NCI-H2196 treated with DMSO at 0.1 percent for 48 hours (cell line): ENCODE data around the gene TBL2.
"Not testable (repeated sequence)": the region's sequence is repeated elsewhere in the genome, so short reads cannot be mapped to it uniquely, and the experiment has no call there.

Source experiments
- DNase-seq: peaks from one replicate; lab custom pipeline; 2025; ENCODE audit not compliant: unreplicated experiment; lab: John Stamatoyannopoulos, UW

TBL2 gene

DNA sequence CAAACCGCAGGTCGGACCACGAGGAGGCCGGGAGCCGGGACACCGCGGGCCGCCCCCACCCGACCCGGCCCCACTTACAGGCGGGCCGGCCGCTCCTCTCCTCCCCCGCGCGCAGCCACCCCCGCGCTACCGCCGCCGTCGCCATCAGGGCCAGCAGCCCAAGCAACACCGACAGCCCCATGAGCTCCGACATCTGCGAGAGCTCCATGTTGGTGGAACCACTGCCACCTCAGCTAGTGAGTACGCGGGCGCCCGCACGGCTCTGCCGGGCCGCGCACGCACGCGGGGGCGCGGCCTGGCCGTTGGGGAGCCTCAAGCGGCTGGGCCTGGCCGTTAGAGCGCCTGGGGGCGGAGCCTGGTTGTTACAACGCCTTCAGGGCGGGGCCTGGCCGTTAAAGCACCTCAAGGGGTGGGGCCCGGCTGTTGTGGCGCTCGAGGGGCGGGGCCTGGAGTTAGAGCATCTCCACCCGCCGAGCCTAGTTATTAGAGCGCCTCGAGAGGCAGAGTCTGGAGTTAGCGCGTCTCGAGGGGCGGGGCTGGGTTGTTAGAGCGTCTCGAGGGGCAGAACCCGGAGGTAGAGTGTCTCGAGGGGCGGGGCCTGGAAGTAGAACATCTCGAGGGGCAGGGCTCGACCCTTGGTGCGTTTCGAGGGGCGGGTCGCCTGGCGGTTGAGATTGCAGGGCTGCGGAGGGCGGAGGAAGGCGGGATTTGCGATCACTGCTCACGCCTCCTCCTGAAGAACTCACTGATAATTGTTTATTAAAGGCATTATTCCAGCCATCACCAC, at the start of gene TBL2:
TSS of gene TBL2 (minus strand) at position 238 of the 787 bp plus-strand sequence. CDS start at position 208, 30 bp downstream.
- peak; percentile 99 for DNase-seq

GRCh38 chr7:73626814-73627213, 48.4 kb upstream of the TBL2 start:
- DNase-seq, result no peak

GRCh38 chr7:73625276-73625675, 46.9 kb upstream of the TBL2 start:
- no peak for DNase-seq

GRCh38 chr7:73624669-73625001, 46.3 kb upstream of the TBL2 start:
- no peak for DNase-seq

- peak; percentile 77 for DNase-seq
These were observed 45.7 kb upstream of the TBL2 start, which contains the start of gene MLXIPL for GRCh38 chr7:73623798-73624668. MLXIPL (minus strand) TSS chr7:73624522; CDS start chr7:73624492, 30 bp downstream.

GRCh38 chr7:73622909-73623797, 44.8 kb upstream of the TBL2 start:
- DNase-seq, result peak; percentile 42

GRCh38 chr7:73622527-73622908, 44.1 kb upstream of the TBL2 start:
- no peak for DNase-seq

DNA sequence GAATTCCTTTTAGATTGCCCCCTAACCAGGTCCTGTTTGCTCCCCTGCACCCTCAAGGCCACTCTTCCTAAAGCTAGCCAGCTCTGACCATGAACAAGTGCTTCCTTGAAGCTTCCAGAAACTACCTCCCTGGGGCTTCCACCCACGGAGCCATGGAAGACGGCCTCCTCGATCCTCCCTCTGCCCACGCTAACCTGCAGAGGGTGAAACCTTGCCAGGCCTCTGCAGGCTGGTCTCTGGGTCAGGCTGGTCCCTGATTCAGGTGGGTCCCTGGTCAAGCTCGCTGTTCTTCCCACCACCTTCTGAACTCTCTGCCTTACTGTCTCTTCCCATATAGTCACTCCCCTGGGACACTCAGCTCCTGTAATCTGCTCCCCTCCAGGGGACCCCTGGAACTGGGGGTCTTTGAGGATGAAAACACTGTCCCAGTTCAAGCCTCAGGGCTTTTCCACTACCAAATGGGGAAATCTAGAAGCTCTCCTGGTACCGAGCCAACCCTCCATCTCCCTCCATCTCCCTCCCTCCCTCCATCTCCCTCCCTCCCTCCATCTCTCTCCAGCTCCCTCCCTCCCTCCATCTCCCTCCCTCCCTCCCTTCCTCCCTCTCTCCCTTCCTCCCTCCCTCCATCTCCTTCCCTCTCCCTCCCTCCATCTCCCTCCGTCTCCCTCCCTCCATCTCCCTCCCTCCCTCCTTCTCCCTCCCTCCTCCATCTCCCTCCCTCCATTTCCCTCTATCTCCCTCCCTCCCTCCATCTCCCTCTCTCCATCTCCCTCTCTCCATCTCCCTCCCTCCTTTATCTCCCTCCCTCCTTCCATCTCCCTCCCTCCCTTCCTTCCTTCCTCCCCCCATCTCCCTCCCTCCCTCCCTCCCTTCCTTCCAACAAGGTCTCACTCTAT, 43.0 kb upstream of the TBL2 start:
- DNase-seq, result no peak

DNA sequence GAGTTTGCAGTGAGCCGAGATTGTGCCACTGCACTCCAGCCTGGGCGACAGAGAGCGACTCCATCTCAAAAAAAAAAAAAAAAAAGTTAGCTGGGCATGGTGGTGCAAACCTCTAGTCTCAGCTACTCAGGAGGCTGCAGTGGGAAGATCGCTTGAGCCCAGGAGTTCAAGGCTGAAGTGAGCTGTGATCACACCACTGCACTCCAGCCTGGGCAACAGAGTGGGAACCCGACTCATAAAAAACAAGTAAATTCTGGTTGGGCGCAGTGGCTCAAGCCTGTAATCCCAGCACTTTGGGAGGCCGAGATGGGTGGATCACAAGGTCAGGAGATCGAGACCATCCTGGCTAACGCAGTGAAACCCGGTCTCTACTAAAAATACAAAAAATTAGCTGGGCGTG, 41.0 kb upstream of the TBL2 start:
- not testable (repeated sequence) for DNase-seq

DNA sequence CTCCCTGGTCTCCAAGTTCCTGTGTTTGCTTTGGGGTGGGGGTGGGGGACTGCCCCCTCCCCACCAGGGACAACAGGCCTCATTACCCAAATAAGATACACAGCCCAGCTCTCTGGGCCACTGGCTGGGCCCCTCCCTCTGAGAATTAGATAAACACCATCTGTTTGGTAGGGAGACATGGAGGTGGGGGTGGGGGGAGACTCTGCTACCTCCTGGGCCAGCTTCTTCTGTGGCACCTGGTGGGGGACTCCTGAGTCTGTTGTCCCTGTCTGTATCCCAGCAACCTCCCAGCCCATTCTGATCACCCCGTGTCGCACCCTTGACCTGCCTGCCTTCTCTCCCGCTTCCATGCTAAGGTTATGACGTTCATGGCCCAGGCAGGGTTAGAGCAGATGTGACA, 40.2 kb upstream of the TBL2 start:
- DNase-seq, result no peak

DNA sequence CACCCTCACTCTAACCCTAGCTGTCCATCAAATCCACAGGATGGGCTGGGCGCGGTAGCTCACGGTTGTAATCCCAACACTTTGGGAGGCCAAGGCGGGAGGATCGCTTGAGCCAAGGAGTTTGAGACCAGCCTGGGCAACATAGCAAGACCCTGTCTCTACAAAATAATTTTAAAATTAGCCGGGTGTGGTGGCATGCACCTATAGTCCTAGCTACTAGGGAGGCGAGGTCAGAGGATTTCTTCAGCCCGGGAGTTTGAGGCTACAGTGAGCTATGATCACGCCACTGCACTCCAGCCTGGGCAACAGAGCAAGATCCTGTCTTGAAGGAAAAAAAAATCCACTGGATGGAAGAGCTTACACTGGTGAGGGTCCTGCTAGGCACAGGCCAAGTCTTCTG, 39.1 kb upstream of the TBL2 start:
- DNase-seq, result not testable (repeated sequence)

DNA sequence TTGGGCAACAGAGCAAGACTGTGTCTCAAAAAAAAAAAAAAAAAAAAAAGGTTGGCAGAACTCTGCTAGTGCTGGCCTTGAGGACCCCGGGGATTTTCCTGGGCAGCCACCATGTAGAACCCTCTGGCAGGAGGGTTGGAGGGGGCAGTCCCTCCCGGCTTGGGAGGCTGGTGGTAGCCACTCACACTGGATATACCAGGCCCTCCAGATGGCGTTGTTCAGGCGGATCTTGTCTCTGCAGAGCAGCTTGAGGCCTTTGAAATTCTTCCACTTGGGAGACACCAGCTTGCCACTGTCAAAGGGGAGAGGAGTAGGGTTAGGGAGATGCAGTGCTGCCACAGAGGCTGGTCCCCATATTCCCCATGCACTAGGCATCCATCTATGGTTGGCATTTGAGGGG, 37.5 kb upstream of the TBL2 start:
- DNase-seq, result no peak

GRCh38 chr7:73614937-73615336, 36.6 kb upstream of the TBL2 start:
- not testable (repeated sequence) for DNase-seq

DNA sequence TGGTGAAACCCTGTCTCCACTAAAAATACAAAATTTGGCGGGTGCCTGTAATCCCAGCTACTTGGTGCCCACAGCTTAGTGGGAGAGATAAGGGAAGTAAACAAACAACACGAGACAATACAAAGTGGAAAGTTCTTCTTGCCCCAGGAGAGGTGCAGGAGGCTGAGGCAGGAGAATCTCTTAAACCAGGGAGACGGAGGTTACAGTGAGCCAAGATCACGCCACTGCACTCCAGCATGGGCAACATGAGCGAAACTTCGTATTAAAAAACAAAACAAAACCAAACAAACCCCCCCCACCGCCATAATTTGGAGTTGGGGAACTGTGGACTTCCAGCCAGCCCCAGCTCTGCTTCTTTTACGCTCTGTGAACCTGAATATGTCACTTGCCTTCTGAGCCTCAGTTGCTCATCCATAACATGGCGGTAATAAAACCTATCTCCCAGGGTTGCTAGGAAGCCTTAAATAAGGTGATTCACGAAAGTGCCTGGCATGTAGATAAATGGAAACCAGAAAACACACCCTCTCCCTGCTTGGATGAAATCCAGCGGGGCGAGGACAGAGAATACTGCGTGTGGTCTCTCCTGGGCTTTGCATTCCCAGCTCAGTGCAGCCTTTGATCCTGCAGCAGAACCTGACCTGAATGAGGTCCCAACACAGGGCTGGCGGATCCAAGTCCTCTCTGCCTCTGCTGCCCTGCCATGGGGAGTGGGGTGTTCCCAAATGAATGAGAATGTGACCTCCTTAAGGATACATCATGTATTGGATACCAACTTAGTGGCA, 35.8 kb upstream of the TBL2 start:
- DNase-seq, result no peak

- peak; percentile 58 for DNase-seq
These were observed 34.4 kb upstream of the TBL2 start for GRCh38 chr7:73612598-73613269.

DNA sequence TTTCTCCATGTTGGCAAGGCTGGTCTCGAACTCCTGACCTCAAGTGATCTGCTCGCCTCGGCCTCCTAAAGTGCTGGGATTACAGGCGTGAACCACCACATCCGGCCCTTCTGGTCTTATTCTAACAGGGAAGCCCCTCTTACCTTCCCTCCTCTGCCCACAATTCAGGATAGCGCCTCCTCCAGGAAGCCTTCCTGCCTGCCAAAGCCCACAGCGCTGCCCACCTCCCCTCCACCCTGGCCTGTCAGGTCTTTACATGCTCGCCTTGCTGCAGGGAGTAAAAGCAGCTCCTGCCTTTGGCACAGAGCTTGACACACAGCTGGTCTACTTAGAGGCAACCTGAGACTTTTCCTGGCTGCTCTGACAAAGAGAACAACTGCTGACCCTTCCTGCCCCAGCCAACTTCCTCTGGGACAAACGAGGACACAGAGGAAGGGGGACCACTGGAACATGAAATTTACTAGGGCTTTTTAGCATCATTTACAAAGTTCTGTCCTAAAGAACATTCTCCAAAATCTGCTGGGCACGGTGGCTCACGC, 32.7 kb upstream of the TBL2 start:
- no peak for DNase-seq

DNA sequence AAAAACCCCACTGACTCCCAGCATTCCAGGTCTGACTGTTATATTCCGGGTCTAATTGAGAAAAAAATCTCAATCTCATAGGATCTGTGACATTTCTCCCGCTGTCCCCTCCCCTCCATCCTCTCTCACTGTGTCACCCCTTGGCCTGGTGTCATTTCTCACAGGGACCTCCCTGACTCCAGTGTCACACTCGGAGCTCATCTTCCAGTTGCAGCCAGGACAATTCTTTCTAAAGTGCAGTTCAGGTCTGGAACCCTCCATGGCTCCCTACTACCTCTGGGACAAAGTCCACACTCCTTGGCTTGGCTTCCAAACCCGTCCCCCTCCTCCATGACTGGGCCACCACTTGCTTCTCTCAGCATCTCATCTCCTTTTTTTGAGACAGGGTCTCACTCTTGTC, 31.7 kb upstream of the TBL2 start:
- DNase-seq, result no peak

GRCh38 chr7:73607692-73607983, 29.3 kb upstream of the TBL2 start:
- not testable (repeated sequence) for DNase-seq
